WTC11 (cell line): ENCODE results near the gene YBX3. TPM values are rescaled to one million over a fixed set of nuclear protein-coding genes. Genes with fewer than 3 reads are reported as not detected.
"Not testable (repeated sequence)": the region's sequence is repeated elsewhere in the genome, so short reads cannot be mapped to it uniquely, and the experiment has no call there.

ENCODE experiments used
- ATAC-seq: fragments of 200-7000 bp; cut with Tn5 transposase; 2 replicates; pipeline ENCODE4 v1.10.0; 2021; ENCODE audit warnings: mild to moderate bottlenecking, moderate library complexity
- CTCF ChIA-PET: fragments of 300-600 bp; sonication (Branson Sonifier 250); formaldehyde crosslinking; loops from one replicate; lab custom pipeline; 2021; ENCODE audit warnings: antibody characterized with exemption; lab: Charles Lee
- POLR2A ChIA-PET: fragments of 350-600 bp; sonication (Branson Sonifier 250); formaldehyde crosslinking; loops from one replicate; lab custom pipeline; 2021; ENCODE audit warnings: antibody characterized with exemption; lab: Charles Lee
- DNase-seq: peaks from one replicate; pipeline ENCODE4 v3.0.0; 2021; ENCODE audit warnings: low spot score
- H3K27ac Mint-ChIP-seq: 2 replicates; pipeline ENCODE4 v1.8.0; 2021; ENCODE audit warnings: mixed read lengths
- H3K27me3 Mint-ChIP-seq: 2 replicates; pipeline ENCODE4 v1.8.0; 2021; ENCODE audit warnings: low read depth, mild to moderate bottlenecking, moderate library complexity, mixed read lengths
- H3K36me3 Mint-ChIP-seq: 2 replicates; pipeline ENCODE4 v1.8.0; 2021; ENCODE audit warnings: mixed read lengths
- H3K4me1 Mint-ChIP-seq: 2 replicates; pipeline ENCODE4 v1.8.0; 2022; ENCODE audit warnings: mixed read lengths
- H3K4me3 Mint-ChIP-seq: 2 replicates; pipeline ENCODE4 v1.8.0; 2021; ENCODE audit warnings: mild to moderate bottlenecking, moderate library complexity, mixed read lengths
- H3K9me3 Mint-ChIP-seq: 2 replicates; pipeline ENCODE4 v1.8.0; 2021; ENCODE audit warnings: mixed read lengths
- FOXP4 ChIP-seq: sonication (generic); formaldehyde crosslinking; IDR thresholded peaks from 2 replicates; pipeline ENCODE4 v1.8.0; 2022; ENCODE audit warnings: mild to moderate bottlenecking, missing genetic modification reagents
- GABPB1 ChIP-seq: sonication (generic); formaldehyde crosslinking; IDR thresholded peaks from 2 replicates; pipeline ENCODE4 v1.8.1; 2023; ENCODE audit warnings: mild to moderate bottlenecking, missing genetic modification reagents
- PREB ChIP-seq: sonication (generic); formaldehyde crosslinking; IDR thresholded peaks from 2 replicates; pipeline ENCODE4 v1.8.1; 2022; ENCODE audit warnings: mild to moderate bottlenecking, missing genetic modification reagents, moderate library complexity, borderline replicate concordance
- ZBTB21 ChIP-seq: sonication (generic); formaldehyde crosslinking; IDR thresholded peaks from 2 replicates; pipeline ENCODE4 v1.8.1; 2023; ENCODE audit warnings: mild to moderate bottlenecking, missing genetic modification reagents, borderline replicate concordance
- ZNF263 ChIP-seq: sonication (generic); formaldehyde crosslinking; IDR thresholded peaks from 2 replicates; pipeline ENCODE4 v1.8.1; 2022; ENCODE audit warnings: low read depth, mild to moderate bottlenecking, moderate library complexity, missing genetic modification reagents
- total RNA-seq: library from RNA; stranded (reverse); gene quantifications from 3 replicates; pipeline ENCODE4 v1.2.3, GENCODE V29; 2021
- TF ChIP-seq, protein P1 (sequence below): fragments of 200-600 bp; IDR thresholded peaks from 2 replicates; pipeline ENCODE4 v1.8.0; 2022; ENCODE audit warnings: antibody characterized with exemption
- TF ChIP-seq, protein P2 (sequence below): sonication (generic); formaldehyde crosslinking; IDR thresholded peaks from 2 replicates; pipeline ENCODE4 v1.8.1; 2023; ENCODE audit warnings: mild to moderate bottlenecking, moderate library complexity, missing genetic modification reagents
- TF ChIP-seq, protein P3 (sequence below): sonication (generic); formaldehyde crosslinking; IDR thresholded peaks from 2 replicates; pipeline ENCODE4 v1.8.1; 2023; ENCODE audit warnings: mild to moderate bottlenecking, missing genetic modification reagents, borderline replicate concordance

Gene YBX3
- total RNA-seq, 1 experiment from 2014 or later: 396 TPM

GRCh38 chr12:10749700-10750384 is 26.7 kb upstream of the YBX3 start:
- TF ChIP-seq, protein P1, sequence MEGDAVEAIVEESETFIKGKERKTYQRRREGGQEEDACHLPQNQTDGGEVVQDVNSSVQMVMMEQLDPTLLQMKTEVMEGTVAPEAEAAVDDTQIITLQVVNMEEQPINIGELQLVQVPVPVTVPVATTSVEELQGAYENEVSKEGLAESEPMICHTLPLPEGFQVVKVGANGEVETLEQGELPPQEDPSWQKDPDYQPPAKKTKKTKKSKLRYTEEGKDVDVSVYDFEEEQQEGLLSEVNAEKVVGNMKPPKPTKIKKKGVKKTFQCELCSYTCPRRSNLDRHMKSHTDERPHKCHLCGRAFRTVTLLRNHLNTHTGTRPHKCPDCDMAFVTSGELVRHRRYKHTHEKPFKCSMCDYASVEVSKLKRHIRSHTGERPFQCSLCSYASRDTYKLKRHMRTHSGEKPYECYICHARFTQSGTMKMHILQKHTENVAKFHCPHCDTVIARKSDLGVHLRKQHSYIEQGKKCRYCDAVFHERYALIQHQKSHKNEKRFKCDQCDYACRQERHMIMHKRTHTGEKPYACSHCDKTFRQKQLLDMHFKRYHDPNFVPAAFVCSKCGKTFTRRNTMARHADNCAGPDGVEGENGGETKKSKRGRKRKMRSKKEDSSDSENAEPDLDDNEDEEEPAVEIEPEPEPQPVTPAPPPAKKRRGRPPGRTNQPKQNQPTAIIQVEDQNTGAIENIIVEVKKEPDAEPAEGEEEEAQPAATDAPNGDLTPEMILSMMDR: peak; percentile 66
- TF ChIP-seq ZBTB21 (0 out of 2 replicates have a peak, but pooled peaks have one; percentile 37), PREB (no peak), ZNF263 (CRISPR knock-in tag) (no peak)
- TF ChIP-seq, protein P2, sequence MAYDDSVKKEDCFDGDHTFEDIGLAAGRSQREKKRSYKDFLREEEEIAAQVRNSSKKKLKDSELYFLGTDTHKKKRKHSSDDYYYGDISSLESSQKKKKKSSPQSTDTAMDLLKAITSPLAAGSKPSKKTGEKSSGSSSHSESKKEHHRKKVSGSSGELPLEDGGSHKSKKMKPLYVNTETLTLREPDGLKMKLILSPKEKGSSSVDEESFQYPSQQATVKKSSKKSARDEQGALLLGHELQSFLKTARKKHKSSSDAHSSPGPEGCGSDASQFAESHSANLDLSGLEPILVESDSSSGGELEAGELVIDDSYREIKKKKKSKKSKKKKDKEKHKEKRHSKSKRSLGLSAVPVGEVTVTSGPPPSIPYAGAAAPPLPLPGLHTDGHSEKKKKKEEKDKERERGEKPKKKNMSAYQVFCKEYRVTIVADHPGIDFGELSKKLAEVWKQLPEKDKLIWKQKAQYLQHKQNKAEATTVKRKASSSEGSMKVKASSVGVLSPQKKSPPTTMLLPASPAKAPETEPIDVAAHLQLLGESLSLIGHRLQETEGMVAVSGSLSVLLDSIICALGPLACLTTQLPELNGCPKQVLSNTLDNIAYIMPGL (CRISPR knock-in tag): peak; percentile 43; the same call in 1 of the 2 replicates
- TF ChIP-seq, all 79 proteins: peak for 3
- ATAC-seq (peak; percentile 95), DNase-seq (peak; percentile 66)
- Mint-ChIP-seq H3K9me3 (peaks cover 6% of the 10 kb centered on the region), H3K27me3 (peaks cover 9% of the 10 kb centered on the region), H3K27ac (no peak overlapping the region), H3K4me1 (no peaks in the 10 kb centered on the region), H3K4me3 (peak overlapping the region; percentile 66), H3K36me3 (peaks cover 3% of the 10 kb centered on the region)
- ChIA-PET POLR2A (interaction anchor here (0.9 kb wide), 1 partner anchor 18 kb away, joined by 3 read pairs; no protein-coding TSS in a partner anchor), CTCF (interaction anchor here (0.6 to 1.8 kb wide), 22 partner anchors 9 to 758 kb away, joined by 3 to 12 read pairs (median 4); partner anchors contain the start of genes SMIM10L1 and YBX3)

DNA sequence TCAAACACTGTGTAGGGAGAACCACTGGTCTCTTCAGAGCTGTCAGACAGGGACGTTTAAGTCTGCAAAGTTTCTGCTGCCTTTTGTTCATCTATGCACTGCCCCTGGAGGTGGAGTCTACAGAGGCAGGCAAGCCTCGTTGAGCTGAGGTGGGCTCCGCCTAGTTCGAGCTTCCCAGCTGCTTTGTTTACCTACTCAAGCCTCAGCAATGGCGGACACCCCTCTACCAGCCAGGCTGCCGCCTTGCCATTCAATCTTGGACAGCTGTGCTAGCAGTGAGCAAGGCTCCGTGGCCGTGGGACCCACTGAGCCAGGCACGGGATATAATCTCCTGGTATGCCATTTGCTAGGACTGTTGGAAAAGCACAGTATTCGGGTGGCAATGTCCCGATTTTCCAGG is 24.6 kb upstream of the YBX3 start:
- no peaks in the 10 kb centered on the region for H3K9me3 Mint-ChIP-seq
- H3K27ac Mint-ChIP-seq: no peak overlapping the region
- peaks cover 12% of the 10 kb centered on the region for H3K27me3 Mint-ChIP-seq
- H3K36me3 Mint-ChIP-seq: no peaks in the 10 kb centered on the region
- H3K4me3 Mint-ChIP-seq: no peak overlapping the region
- ATAC-seq: no peak
- no peak for DNase-seq
- TF ChIP-seq GABPB1 (CRISPR knock-in tag) (no peak), FOXP4 (CRISPR knock-in tag) (no peak)
- TF ChIP-seq, protein P3, sequence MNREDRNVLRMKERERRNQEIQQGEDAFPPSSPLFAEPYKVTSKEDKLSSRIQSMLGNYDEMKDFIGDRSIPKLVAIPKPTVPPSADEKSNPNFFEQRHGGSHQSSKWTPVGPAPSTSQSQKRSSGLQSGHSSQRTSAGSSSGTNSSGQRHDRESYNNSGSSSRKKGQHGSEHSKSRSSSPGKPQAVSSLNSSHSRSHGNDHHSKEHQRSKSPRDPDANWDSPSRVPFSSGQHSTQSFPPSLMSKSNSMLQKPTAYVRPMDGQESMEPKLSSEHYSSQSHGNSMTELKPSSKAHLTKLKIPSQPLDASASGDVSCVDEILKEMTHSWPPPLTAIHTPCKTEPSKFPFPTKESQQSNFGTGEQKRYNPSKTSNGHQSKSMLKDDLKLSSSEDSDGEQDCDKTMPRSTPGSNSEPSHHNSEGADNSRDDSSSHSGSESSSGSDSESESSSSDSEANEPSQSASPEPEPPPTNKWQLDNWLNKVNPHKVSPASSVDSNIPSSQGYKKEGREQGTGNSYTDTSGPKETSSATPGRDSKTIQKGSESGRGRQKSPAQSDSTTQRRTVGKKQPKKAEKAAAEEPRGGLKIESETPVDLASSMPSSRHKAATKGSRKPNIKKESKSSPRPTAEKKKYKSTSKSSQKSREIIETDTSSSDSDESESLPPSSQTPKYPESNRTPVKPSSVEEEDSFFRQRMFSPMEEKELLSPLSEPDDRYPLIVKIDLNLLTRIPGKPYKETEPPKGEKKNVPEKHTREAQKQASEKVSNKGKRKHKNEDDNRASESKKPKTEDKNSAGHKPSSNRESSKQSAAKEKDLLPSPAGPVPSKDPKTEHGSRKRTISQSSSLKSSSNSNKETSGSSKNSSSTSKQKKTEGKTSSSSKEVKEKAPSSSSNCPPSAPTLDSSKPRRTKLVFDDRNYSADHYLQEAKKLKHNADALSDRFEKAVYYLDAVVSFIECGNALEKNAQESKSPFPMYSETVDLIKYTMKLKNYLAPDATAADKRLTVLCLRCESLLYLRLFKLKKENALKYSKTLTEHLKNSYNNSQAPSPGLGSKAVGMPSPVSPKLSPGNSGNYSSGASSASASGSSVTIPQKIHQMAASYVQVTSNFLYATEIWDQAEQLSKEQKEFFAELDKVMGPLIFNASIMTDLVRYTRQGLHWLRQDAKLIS (CRISPR knock-in tag): no peak
- TF ChIP-seq, all 79 proteins: peak for 0
- ChIA-PET CTCF (no interaction called here), POLR2A (no interaction called here)
- no peaks in the 10 kb centered on the region for H3K4me1 Mint-ChIP-seq

DNA sequence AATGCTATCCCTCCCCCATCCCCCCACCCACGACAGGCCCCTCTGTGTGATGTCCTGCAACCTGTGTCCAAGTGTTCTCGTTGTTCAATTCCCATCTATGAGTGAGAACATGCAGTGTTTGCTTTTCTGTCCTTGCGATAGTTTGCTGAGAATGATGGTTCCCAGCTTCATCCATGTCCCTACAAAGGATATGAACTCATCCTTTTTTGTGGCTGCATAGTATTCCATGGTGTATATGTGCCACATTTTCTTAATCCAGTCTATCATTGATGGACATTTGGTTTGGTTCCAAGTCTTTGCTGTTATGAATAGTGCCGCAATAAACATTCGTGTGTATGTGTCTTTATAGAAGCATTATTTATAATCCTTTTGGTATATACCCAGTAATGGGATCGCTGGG is 20.3 kb upstream of the YBX3 start:
- POLR2A ChIA-PET, H3K4me1 Mint-ChIP-seq, H3K36me3 Mint-ChIP-seq, DNase-seq, CTCF ChIA-PET, H3K4me3 Mint-ChIP-seq, H3K9me3 Mint-ChIP-seq, H3K27ac Mint-ChIP-seq, ATAC-seq: not testable (repeated sequence)
- H3K27me3 Mint-ChIP-seq: peaks cover 12% of the 10 kb centered on the region
